Adipocyte (in vitro differentiated cells): ENCODE data around the gene KCNMA1.
A peak's percentile ranks its signal among the peaks of the same experiment; 100 is the strongest.

Experiments
- DNase-seq: peaks from one replicate; pipeline ENCODE4 v3.0.0-alpha.2; 2015; ENCODE audit warnings: low read depth
- H3K27me3 ChIP-seq: replicated peaks from 2 replicates; pipeline ENCODE4 v1.7.0; 2013; ENCODE audit warnings: mild to moderate bottlenecking, low read length, moderate library complexity; ENCODE audit not compliant: control insufficient read depth, insufficient read depth
- H3K36me3 ChIP-seq: 2 replicates; pipeline ENCODE4 v1.7.0; 2013; ENCODE audit warnings: low read length, mild to moderate bottlenecking, moderate library complexity; ENCODE audit not compliant: control insufficient read depth, insufficient read depth, severe bottlenecking
- H3K4me1 ChIP-seq: 2 replicates; pipeline ENCODE4 v1.7.0; 2013; ENCODE audit warnings: mild to moderate bottlenecking, low read length, moderate library complexity; ENCODE audit not compliant: control insufficient read depth, insufficient read depth
- H3K4me3 ChIP-seq: 2 replicates; pipeline ENCODE4 v1.7.0; 2013; ENCODE audit warnings: mild to moderate bottlenecking, low read length, moderate library complexity
- H3K9ac ChIP-seq: 2 replicates; pipeline ENCODE4 v1.7.0; 2013; ENCODE audit warnings: mild to moderate bottlenecking, low read length, moderate library complexity
- H3K9me3 ChIP-seq: 2 replicates; pipeline ENCODE4 v1.7.0; 2013; ENCODE audit warnings: mild to moderate bottlenecking, low read length, moderate library complexity; ENCODE audit not compliant: control insufficient read depth

Gene KCNMA1

DNA sequence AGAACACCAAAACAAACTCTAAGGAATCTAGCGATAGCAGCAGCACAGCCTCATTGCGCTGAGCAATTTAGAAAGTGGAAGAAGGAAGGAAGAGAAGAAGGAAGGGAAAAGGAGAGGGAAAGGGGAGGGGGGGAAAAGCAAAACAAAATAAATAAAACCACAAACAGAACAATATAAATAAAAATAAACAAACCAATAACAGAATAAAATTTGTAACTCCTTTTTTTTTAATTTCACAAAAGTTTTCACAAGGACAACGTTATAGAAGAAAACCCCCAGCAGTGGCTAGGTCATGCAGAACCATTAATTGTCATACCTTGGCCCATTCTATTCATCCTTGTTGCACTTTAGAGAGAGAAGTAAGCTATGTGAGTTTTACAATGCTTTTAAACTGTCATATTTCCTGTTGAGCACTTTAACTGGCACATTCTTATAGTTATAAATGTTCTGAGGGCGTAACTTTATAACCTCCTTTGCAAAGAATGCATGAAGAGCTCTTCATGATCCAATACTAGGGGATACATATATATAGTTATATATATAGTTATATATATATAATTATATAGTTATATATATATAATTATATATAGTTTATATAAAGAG is 752.8 kb downstream of the KCNMA1 start:
- no peak for DNase-seq

DNA sequence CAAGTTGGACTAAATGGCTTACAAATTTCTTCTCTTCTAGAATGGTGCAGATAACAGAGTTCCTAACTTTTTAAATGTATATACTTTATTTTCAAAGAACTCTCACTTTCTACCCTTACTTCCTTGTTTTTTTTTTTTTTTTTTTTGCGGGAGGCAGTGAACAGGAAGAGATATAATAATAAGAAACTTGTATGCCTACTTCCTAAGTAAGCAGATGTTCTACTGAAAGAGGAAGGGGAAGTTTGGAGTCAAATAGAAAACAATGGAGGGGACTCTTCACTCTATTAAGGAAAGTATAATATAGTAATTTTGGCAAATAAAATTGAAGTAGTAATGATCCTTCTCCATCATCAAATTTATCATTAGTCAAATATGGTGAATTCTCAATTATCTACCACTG is 754.0 kb downstream of the KCNMA1 start:
- Histone ChIP-seq H3K36me3 (no peaks in the 10 kb centered on the region), H3K27me3 (no peaks in the 10 kb centered on the region), H3K4me1 (peaks cover 22% of the 10 kb centered on the region), H3K4me3 (no peak overlapping the region), H3K9ac (no peak overlapping the region), H3K9me3 (no peaks in the 10 kb centered on the region)
- DNase-seq, result no peak

More for the DNA sequence above, 752.8 kb downstream of the KCNMA1 start:
- Histone ChIP-seq H3K4me3 (no peak overlapping the region), H3K36me3 (no peaks in the 10 kb centered on the region), H3K27me3 (no peaks in the 10 kb centered on the region), H3K9ac (no peak overlapping the region), H3K9me3 (no peaks in the 10 kb centered on the region), H3K4me1 (peaks cover 22% of the 10 kb centered on the region)

DNA sequence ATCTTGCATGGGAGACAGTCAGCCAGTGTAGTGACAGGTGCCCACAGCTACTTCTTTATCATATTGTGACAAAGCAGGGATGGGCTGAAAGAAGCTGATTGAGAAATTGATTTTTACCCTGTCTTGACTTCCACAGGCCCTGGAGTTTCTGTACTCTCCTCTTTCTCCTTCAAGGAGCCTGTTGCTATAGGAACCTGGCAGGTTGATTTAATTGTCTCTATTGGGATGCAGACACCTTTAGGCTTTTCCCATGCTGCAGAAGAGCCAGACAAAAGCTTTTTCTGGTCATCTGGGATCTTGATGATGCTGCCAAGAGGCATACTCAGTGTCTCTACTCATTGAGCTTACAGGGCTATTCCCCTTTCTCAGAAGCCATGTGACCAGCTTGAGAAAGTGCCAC is 754.8 kb downstream of the KCNMA1 start:
- Histone ChIP-seq H3K9ac (no peak overlapping the region), H3K36me3 (no peaks in the 10 kb centered on the region), H3K4me1 (peaks cover 22% of the 10 kb centered on the region), H3K9me3 (no peaks in the 10 kb centered on the region), H3K27me3 (no peaks in the 10 kb centered on the region), H3K4me3 (no peak overlapping the region)
- DNase-seq, result no peak

DNA sequence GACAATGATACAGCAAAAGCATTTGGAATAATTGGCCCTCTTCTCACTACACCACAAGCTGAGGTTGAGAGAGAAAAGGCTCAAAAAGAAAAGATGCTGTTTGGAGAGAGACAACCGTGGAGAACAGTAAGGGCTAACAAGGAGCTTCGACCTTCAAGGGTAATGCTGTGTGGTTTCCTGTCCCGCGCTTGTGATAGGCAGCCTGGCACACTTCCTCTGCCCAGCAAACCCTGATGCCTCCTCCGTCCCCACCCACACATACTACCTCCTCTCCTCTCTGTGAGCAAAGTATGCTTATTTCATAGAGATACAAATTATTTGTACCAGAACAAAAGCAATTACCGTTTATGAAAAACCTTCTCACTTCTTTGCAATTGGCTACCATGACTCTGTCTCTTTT is 755.4 kb downstream of the KCNMA1 start:
- Histone ChIP-seq H3K9me3 (no peaks in the 10 kb centered on the region), H3K4me1 (peaks cover 22% of the 10 kb centered on the region), H3K36me3 (no peaks in the 10 kb centered on the region), H3K9ac (no peak overlapping the region), H3K4me3 (no peak overlapping the region), H3K27me3 (no peaks in the 10 kb centered on the region)
- no peak for DNase-seq

DNA sequence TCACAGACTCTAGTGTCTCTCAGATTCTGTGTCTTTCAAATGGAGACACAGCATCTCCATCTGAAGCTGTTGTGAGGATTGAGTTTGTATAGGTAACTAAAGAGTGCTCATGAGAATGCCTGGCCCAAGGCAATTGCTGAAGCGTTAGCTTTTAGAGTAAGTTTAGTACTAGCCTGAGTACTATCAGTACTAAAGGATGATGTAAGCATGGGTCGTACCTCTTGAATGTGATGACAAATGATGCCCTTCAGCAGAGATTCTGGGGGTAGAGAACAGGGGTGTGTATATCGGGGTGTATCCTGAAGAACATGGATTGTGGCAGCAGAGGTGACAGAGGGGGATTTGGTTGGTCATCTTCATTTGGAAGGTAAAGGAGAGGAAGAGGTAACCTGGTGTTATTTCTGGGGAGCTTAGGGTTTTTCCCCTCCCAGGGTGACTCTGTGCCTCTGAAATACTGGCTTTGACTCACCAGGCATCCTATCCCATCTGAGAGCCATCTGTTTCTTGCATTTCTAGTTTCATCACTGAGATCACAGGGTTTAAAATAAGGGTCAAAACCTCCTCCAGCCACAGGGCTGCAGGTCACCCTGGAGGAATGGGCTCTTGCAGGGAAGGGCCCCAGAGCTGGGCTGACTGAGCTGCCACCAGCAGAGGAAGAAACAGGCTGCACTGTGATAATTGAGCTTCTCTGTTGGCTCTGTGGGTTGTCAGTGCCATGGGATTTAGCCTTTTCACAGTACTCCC is 756.0 kb downstream of the KCNMA1 start:
- H3K9ac ChIP-seq, result no peak overlapping the region
- H3K4me1 ChIP-seq, result peaks cover 19% of the 10 kb centered on the region
- no peak overlapping the region for H3K4me3 ChIP-seq
- no peaks in the 10 kb centered on the region for H3K27me3 ChIP-seq
- H3K9me3 ChIP-seq, result no peaks in the 10 kb centered on the region
- no peaks in the 10 kb centered on the region for H3K36me3 ChIP-seq
- peak; percentile 43 for DNase-seq

DNA sequence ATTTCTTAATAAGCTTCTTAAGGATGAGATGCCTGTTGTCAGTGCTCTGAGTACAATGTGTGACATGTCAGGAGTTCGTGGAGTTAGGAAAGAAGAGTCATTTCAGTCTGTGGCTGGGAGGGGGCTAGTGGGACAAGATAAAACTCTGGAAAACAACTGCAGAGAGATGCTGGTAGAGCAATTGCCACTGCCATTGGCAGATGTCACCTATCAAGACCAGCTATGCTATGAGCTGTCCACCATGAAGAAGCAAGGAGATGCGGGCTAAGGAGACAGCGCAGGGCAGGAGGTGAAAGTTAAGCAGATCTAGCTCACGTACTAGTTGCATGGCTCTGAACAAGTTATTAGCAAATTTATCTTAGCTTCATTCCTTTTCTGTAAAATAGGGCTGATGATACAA is 756.7 kb downstream of the KCNMA1 start:
- no peak overlapping the region for H3K9ac ChIP-seq
- no peaks in the 10 kb centered on the region for H3K36me3 ChIP-seq
- no peak for DNase-seq
- H3K4me1 ChIP-seq, result peaks cover 12% of the 10 kb centered on the region
- H3K9me3 ChIP-seq, result no peaks in the 10 kb centered on the region
- no peaks in the 10 kb centered on the region for H3K27me3 ChIP-seq
- no peak overlapping the region for H3K4me3 ChIP-seq

DNA sequence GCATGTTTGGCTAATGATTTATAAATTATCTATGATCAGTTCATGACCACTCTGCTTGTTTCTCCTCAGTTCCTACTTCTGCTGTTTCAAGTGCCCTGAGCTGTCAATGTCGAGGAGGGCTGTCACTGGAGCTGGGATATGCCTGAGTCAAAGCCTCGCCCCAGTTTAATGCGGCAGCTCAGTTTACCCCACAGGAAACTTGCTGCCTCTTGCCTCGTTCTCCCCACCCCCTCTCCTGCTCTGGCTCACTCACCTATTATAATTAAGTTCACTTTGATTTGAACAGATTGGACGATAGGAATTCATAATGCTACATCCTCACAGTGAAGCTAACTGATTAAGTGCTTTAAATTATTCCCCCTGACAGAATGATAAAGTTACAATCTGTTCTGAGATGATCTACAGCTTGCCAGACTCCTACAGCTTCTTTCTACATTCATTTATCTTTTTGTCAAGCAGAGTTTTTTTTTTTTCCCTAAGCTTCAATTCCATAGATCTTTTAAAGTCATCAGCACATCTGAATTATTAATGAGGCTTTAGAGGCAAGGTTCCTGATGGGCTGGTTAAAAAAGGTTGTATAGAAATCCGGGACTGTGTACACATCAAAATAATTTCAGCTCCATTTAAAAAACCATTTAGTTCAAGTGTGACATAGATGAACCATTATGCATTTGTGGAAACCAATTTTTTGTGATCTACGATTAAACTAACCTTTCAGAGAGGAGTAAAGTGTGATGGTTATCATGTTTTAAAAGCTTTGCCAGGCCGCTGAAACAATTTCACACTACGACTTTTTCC is 758.3 kb downstream of the KCNMA1 start:
- DNase-seq, result no peak

DNA sequence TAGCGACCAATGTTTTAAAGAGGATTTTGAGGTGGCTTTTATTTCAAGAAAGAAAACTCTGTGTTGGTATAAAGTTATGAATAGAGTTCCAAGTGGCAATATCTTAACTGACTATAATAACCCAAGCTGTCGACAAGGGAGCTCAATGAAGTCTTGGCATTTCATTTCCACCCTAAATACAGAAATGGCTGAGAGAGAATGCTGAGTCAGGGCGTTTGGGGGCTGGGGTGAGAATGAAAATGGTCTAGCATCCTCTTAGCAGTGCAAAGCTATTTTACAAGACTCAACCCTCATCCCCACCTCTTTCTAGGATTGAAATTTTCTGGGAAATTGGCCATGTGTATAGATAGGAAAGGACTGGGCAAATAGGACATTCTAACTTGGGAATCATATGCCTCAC is 759.1 kb downstream of the KCNMA1 start:
- DNase-seq, result no peak
- H3K4me1 ChIP-seq, result peaks cover 30% of the 10 kb centered on the region
- no peaks in the 10 kb centered on the region for H3K27me3 ChIP-seq

More for the DNA sequence above, 758.3 kb downstream of the KCNMA1 start:
- Histone ChIP-seq H3K27me3 (no peaks in the 10 kb centered on the region), H3K36me3 (no peaks in the 10 kb centered on the region), H3K4me3 (no peak overlapping the region), H3K4me1 (peaks cover 22% of the 10 kb centered on the region), H3K9me3 (no peaks in the 10 kb centered on the region), H3K9ac (no peak overlapping the region)

DNA sequence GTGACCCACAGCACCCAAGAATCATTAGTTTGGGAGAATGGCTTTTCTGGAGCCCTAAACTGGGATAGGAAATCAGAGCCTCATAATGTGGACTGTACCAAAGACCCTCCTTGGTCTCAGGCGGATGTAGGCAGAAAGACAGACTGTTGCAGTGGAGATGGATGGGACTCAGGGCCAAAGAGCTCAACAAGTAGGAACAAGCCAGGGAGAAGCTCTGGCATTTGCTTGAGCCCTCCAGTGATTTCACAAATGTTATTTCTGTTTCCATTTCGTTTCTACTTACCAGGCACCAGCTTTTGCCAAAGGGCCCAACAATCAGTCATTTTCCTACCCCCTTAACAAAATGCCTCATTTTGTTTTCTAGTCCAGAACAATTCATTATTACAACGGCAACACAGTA is 762.7 kb downstream of the KCNMA1 start:
- no peak for DNase-seq
- peak overlapping the region; percentile 54 for H3K4me3 ChIP-seq
- peak overlapping the region; percentile 66 for H3K9ac ChIP-seq
- H3K9me3 ChIP-seq, result no peaks in the 10 kb centered on the region
- H3K27me3 ChIP-seq, result no peaks in the 10 kb centered on the region
- H3K36me3 ChIP-seq, result no peaks in the 10 kb centered on the region
- H3K4me1 ChIP-seq, result peaks cover 31% of the 10 kb centered on the region

More for the DNA sequence above, 759.1 kb downstream of the KCNMA1 start:
- no peaks in the 10 kb centered on the region for H3K36me3 ChIP-seq
- no peak overlapping the region for H3K9ac ChIP-seq
- H3K9me3 ChIP-seq, result no peaks in the 10 kb centered on the region
- no peak overlapping the region for H3K4me3 ChIP-seq

DNA sequence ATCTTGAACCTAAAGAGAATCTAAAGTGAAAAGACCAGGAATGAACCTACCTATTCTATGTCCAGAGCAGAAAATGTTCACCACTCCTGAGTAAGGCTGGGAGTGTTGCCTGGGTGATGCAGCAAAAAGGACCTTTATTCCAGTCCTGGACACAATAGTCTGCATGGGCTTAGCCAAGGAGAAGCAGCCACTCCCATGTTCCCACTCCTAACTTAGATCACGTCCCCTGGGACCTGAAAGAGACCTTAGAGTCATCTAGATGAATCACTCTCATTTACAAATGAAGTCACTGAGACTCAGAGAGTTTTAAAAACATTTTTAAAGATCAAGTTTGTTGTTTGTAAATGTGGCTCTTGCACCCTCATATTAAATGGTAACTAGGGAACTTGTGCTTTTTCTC is 763.4 kb downstream of the KCNMA1 start:
- Histone ChIP-seq H3K4me1 (peaks cover 35% of the 10 kb centered on the region), H3K4me3 (peak overlapping the region; percentile 54), H3K9me3 (no peaks in the 10 kb centered on the region), H3K27me3 (no peaks in the 10 kb centered on the region), H3K36me3 (no peaks in the 10 kb centered on the region), H3K9ac (peak overlapping the region; percentile 66)
- DNase-seq, result peak; percentile 70

DNA sequence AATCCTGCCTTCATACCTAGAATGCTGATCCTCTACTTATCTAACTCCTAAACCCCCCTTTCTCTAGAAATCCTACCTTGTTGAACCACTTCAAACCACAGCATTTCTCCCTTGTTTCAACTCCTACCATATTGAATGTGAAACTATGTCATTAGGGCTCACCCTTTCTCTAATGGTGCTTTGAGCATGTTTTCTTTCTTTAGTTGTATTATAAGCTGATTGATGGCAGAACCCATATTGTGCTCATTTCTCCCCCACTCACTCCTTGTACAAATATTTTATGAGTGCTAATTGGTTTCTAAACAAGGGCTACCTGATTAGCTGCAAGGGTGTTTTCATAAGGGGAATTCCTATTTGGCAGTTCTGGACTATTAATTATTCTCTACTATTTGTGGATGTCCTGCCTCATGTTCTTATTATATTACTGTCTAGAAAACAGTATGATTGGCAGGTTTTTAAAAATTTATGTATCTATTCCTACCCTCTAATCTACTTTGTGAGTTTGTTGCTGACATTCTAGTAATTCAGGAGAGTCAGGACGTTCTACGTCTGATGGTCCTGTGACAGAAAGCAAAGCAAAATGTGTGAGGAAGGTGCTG is 765.8 kb downstream of the KCNMA1 start:
- Histone ChIP-seq H3K36me3 (no peaks in the 10 kb centered on the region), H3K9ac (no peak overlapping the region), H3K27me3 (no peaks in the 10 kb centered on the region), H3K4me1 (peaks cover 47% of the 10 kb centered on the region), H3K4me3 (no peak overlapping the region), H3K9me3 (no peaks in the 10 kb centered on the region)
- DNase-seq, result no peak
